GM18499 (cell line): ENCODE data around the gene PPRC1.
"Not testable (repeated sequence)": the region's sequence is repeated elsewhere in the genome, so short reads cannot be mapped to it uniquely, and the experiment has no call there.

ENCODE experiments used
- ATAC-seq: cut with Tn5 transposase; IDR thresholded peaks from one replicate; pipeline ENCODE4 v1.9.1; 2021; ENCODE audit warnings: moderate number of reproducible peaks; ENCODE audit not compliant: insufficient read depth, unreplicated experiment

The PPRC1 gene

DNA sequence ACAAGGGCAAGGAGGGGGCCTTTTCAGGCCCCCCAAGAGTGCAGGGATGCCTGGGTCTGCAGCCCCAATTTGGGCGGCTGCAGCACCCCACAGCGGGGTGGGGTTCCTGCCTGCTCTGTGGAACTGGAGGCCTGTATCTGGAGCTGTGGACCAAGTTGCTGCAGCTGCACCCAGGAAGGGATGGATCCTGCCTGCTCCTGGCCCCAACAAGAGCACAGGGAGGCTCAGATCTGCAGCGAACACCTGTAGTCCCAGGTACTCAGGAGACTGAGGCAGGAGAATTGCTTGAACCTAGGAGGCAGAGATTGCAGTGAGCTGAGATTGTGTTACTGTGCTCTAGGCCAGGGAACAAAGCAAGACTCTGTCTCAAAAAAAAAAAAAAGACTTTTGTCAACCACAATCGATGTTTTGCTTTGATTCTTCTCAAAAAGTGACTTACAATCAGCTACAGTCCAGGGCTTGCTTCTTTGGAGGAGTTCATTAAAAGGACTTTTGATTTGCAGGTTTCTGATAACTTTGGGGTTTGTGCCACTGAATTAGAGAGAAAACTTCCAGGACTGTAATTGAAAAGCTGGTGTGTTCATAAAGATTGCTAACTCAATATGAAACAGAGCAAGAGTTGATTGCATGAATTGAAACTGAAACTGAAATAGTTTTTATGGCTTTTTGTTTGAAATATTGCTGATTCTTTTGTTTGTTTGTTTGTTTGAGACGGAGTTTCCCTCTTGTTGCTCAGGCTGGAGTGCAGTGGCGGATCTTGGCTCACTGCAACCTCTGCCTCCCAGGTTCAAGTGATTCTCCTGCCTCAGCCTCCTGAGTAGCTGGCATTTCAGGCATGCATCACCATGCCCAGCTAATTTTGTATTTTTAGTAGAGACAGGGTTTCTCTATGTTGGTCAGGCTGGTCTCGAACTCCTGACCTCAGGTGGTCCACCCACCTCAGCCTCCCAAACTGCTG is 56.4 kb downstream of the PPRC1 start:
- not testable (repeated sequence) for ATAC-seq

GRCh38 chr10:102191956-102192355 is 59.1 kb downstream of the PPRC1 start:
- ATAC-seq, result no peak

- ATAC-seq, result no peak
Measured at GRCh38 chr10:102195296-102195870, 62.5 kb downstream of the PPRC1 start.

GRCh38 chr10:102196893-102197292 is 64.1 kb downstream of the PPRC1 start:
- ATAC-seq, result no peak

GRCh38 chr10:102198027-102198426 is 65.2 kb downstream of the PPRC1 start:
- ATAC-seq, result no peak
